Esophagus squamous epithelium (tissue), 5 donors: ENCODE data around the gene RNF13. TPM values are rescaled to one million over a fixed set of nuclear protein-coding genes. Genes with fewer than 3 reads are reported as not detected.

Experiments
- DNase-seq: peaks from one replicate; lab custom pipeline; 2025; lab: John Stamatoyannopoulos, UW
- H3K27ac ChIP-seq, 4 donors: fragments of 200-600 bp; sonication (generic); one replicate each; pipeline ENCODE4 v1.5.1; 2016 to 2019; ENCODE audit warnings: mild to moderate bottlenecking in 1 of 4
- H3K27me3 ChIP-seq, 4 donors: fragments of 200-600 bp; sonication (generic); 1 replicate in 3 of 4; 2 replicates in 1 of 4; pipeline versions ENCODE4 v1.5.1 to v1.6.0; 2017 to 2021; ENCODE audit warnings: antibody characterized with exemption in 1 of 4
- H3K36me3 ChIP-seq, 3 donors: fragments of 200-600 bp; sonication (generic); one replicate each; pipeline ENCODE4 v1.5.1; 2016 to 2019
- H3K4me1 ChIP-seq, 3 donors: fragments of 200-600 bp; sonication (generic); one replicate each; pipeline ENCODE4 v1.5.1; 2017 to 2019
- H3K4me3 ChIP-seq, 4 donors: fragments of 200-600 bp; sonication (generic); 1 replicate in 3 of 4; 2 replicates in 1 of 4; pipeline ENCODE4 v1.5.1; 2016 to 2019; ENCODE audit warnings: mild to moderate bottlenecking in 2 of 4, moderate library complexity in 1 of 4
- H3K9me3 ChIP-seq, 3 donors: fragments of 200-600 bp; sonication (generic); one replicate each; pipeline ENCODE4 v1.5.1; 2016 to 2019
- CTCF ChIP-seq, 6 experiments: fragments of 450-650 bp in 4 of 6; fragments of 200-600 bp in 2 of 6; sonication (generic) in 2 of 6; IDR thresholded peaks; one replicate each; pipeline ENCODE4 v1.5.1; 2016 to 2019; ENCODE audit warnings: antibody characterized with exemption in 6 of 6, mild to moderate bottlenecking in 4 of 6, moderate library complexity in 4 of 6
- POLR2A ChIP-seq, 4 donors: fragments of 450-650 bp; IDR thresholded peaks; one replicate each; pipeline ENCODE4 v1.6.1; 2017; ENCODE audit warnings: antibody characterized with exemption in 4 of 4, mild to moderate bottlenecking in 4 of 4, moderate library complexity in 3 of 4
- WGBS, 2 donors: methylation state at CpG; one replicate each; pipeline ENCODE4 v1.1.5; 2018; 5-methylcytosine and 5-hydroxymethylcytosine counted together
- intact Hi-C: fragments of 100-400 bp; cut with DNase I; formaldehyde crosslinking; loops from one replicate; pipeline ENCODE4 v1.15.0; 2022
- total RNA-seq, 4 donors: library from RNA; depleted of rRNA; stranded (reverse); fragments of >200 nt; gene quantifications; one replicate each; pipeline ENCODE4 v1.1.0, GENCODE V29; 2016
- donor health status: DM: yes; HTN: yes; CAD: no.

Gene RNF13
- total RNA-seq, 4 donors from 2014 or later: 17.4 to 70.4 (median 45.8) TPM

- Histone ChIP-seq H3K27ac (peak overlapping the region in 1 of 4 donors; percentile 28), H3K4me3 (no peak overlapping the region), H3K27me3 (no peaks in the 10 kb centered on the region), H3K36me3 (no peaks in the 10 kb centered on the region), H3K9me3 (no peaks in the 10 kb centered on the region), H3K4me1 (peaks cover 0 to 4% (median 0%) of the 10 kb centered on the region in 3 donors)
- TF ChIP-seq POLR2A (IDR thresholded peaks at IDR 0.05) (no peak), CTCF (IDR thresholded peaks at IDR 0.05) (no peak)
- DNase-seq: no peak
- intact Hi-C loops: no loop called here
- whole genome bisulfite sequencing, 2 donors: 78 to 91% methylated on average over 4 to 5 of the region's 5 CpGs
Observed at GRCh38 chr3:149784064-149784704, 28.8 kb upstream of the RNF13 start.

GRCh38 chr3:149790268-149790667 lies 22.7 kb upstream of the RNF13 start:
- 56 to 65% methylated on average over 2 of the region's 2 CpGs for WGBS, 2 donors
- Histone ChIP-seq H3K9me3 (no peaks in the 10 kb centered on the region), H3K4me1 (no peaks in the 10 kb centered on the region), H3K36me3 (no peaks in the 10 kb centered on the region), H3K27me3 (no peaks in the 10 kb centered on the region), H3K27ac (no peak overlapping the region), H3K4me3 (no peak overlapping the region)
- DNase-seq: no peak
- TF ChIP-seq CTCF (IDR thresholded peaks at IDR 0.05): no peak
- TF ChIP-seq POLR2A (IDR thresholded peaks at IDR 0.05): no peak
- intact Hi-C loops: no loop called here

- 67 to 73% methylated on average over 3 of the region's 3 CpGs for WGBS, 2 donors
- Histone ChIP-seq H3K27ac (no peak overlapping the region), H3K4me3 (no peak overlapping the region), H3K27me3 (no peaks in the 10 kb centered on the region), H3K36me3 (no peaks in the 10 kb centered on the region), H3K9me3 (no peaks in the 10 kb centered on the region), H3K4me1 (no peaks in the 10 kb centered on the region)
- TF ChIP-seq CTCF (IDR thresholded peaks at IDR 0.05) (no peak), POLR2A (IDR thresholded peaks at IDR 0.05) (no peak)
- intact Hi-C loops: no loop called here
- no peak for DNase-seq
Observed at GRCh38 chr3:149790698-149791097, 22.3 kb upstream of the RNF13 start.

GRCh38 chr3:149792452-149793270 lies 20.4 kb upstream of the RNF13 start, which contains the start of gene ANKUB1:
Gene ANKUB1, minus strand, starts transcription at chr3:149792554. Its CDS starts 188 bp downstream, at chr3:149792366.
- DNase-seq: no peak
- Histone ChIP-seq H3K4me3 (no peak within 1 kb of the TSS), H3K4me1 (no peaks in the 10 kb centered on the region), H3K27me3 (no peaks in the 10 kb centered on the region), H3K27ac (no peak within 1 kb of the TSS), H3K9me3 (no peaks in the 10 kb centered on the region), H3K36me3 (no peaks in the 10 kb centered on the region)
- 68 to 81% methylated on average over 4 of the region's 4 CpGs for WGBS, 2 donors
- intact Hi-C loops: no loop called here
- TF ChIP-seq POLR2A (IDR thresholded peaks at IDR 0.05): no peak
- TF ChIP-seq CTCF (IDR thresholded peaks at IDR 0.05): no peak

- H3K27me3 ChIP-seq: no peaks in the 10 kb centered on the region
- no peak for DNase-seq
- H3K4me3 ChIP-seq: no peak overlapping the region
- WGBS, 2 donors: 74 to 79% methylated on average over 1 of the region's 1 CpG
- TF ChIP-seq POLR2A (IDR thresholded peaks at IDR 0.05) (no peak), CTCF (IDR thresholded peaks at IDR 0.05) (no peak)
- no peak overlapping the region for H3K27ac ChIP-seq
- intact Hi-C loops: no loop called here
- H3K36me3 ChIP-seq: no peaks in the 10 kb centered on the region
- no peaks in the 10 kb centered on the region for H3K9me3 ChIP-seq
- no peaks in the 10 kb centered on the region for H3K4me1 ChIP-seq
Observed at GRCh38 chr3:149796026-149796425, 17.0 kb upstream of the RNF13 start.
